ENCODE data around the gene CCN2. TPM values are rescaled to one million over a fixed set of nuclear protein-coding genes. Genes with fewer than 3 reads are reported as not detected.

CCN2 gene
- polyA plus RNA-seq, 1 of the 3 experiments (the other 2 are of a cell fraction), result 709 TPM

GRCh38 chr6:131997429-131998153 is 46.4 kb upstream of the CCN2 start:
- DNase-seq, result no peak
- TF ChIP-seq FOXM1 (IDR thresholded peaks at IDR 0.05; ENCODE audit: low read depth) (no peak), CTCF (IDR thresholded peaks at IDR 0.05) (no peak), RXRA (IDR thresholded peaks at IDR 0.05; ENCODE audit: borderline replicate concordance, low read depth) (no peak), TEAD4 (IDR thresholded peaks at IDR 0.05; ENCODE audit: borderline replicate concordance, insufficient read depth) (no peak), FOXJ3 (CRISPR knock-in tag; IDR thresholded peaks at IDR 0.05) (no peak), CHD2 (IDR thresholded peaks at IDR 0.05; ENCODE audit: low read length, partially characterized antibody) (no peak), SMC3 (IDR thresholded peaks at IDR 0.05; ENCODE audit: low read depth, low read length) (no peak), RAD21 (IDR thresholded peaks at IDR 0.05; ENCODE audit: low read length) (no peak), PBX3 (IDR thresholded peaks at IDR 0.05) (no peak)
- Histone ChIP-seq H3K9me3 (no peaks in the 10 kb centered on the region), H3K4me2 (no peak overlapping the region), H3K9me2 (no peaks in the 10 kb centered on the region), H4K20me1 (ENCODE audit: insufficient read depth) (no peaks in the 10 kb centered on the region), H2AFZ (ENCODE audit: low read depth) (no peak overlapping the region), H3K27me3 (ENCODE audit: insufficient read depth) (no peaks in the 10 kb centered on the region), H3K4me1 (ENCODE audit: control insufficient read depth in 1 of 2, insufficient read depth in 2 of 2, low read depth in 1 of 2, low read length in 1 of 2) (peaks cover 0 to 7% of the 10 kb centered on the region in 2 experiments; a peak in 1 of 4 replicates), H3K79me2 (ENCODE audit: insufficient read depth) (no peaks in the 10 kb centered on the region), H3K4me3 (ENCODE audit: low read depth in 2 of 2, low read length in 1 of 2) (no peak overlapping the region), H3F3A (replicated peaks; ENCODE audit: insufficient read depth) (peaks cover 21% of the 10 kb centered on the region), H3K9ac (no peak overlapping the region), H3K27ac (ENCODE audit: low read depth in 2 of 2, low read length in 1 of 2) (peak overlapping the region in 1 of 2 experiments; percentile 96; a peak in 2 of 4 replicates), H3K36me3 (replicated peaks in 1 of 2; ENCODE audit: control insufficient read depth in 1 of 2, insufficient read depth in 2 of 2, low read length in 1 of 2) (no peaks in the 10 kb centered on the region)
- 68% methylated on average over 7 of the region's 7 CpGs for WGBS (ENCODE audit: low lambda C conversion rate)
- POLR2A ChIA-PET, result no interaction called here
- CTCF ChIA-PET, result no interaction called here

- Histone ChIP-seq H3K4me3 (ENCODE audit: low read depth in 2 of 2, low read length in 1 of 2) (no peak overlapping the region), H3K9ac (peak overlapping the region; percentile 33; the same call in 1 of the 2 replicates), H3K27me3 (ENCODE audit: insufficient read depth) (no peaks in the 10 kb centered on the region), H3K9me3 (no peaks in the 10 kb centered on the region), H3K4me2 (peak overlapping the region; percentile 18; the same call in 1 of the 2 replicates), H2AFZ (ENCODE audit: low read depth) (no peak overlapping the region), H3F3A (replicated peaks; ENCODE audit: insufficient read depth) (peaks cover 21% of the 10 kb centered on the region), H3K36me3 (replicated peaks in 1 of 2; ENCODE audit: control insufficient read depth in 1 of 2, insufficient read depth in 2 of 2, low read length in 1 of 2) (no peaks in the 10 kb centered on the region), H4K20me1 (ENCODE audit: insufficient read depth) (no peaks in the 10 kb centered on the region), H3K79me2 (ENCODE audit: insufficient read depth) (no peaks in the 10 kb centered on the region), H3K9me2 (no peaks in the 10 kb centered on the region), H3K4me1 (ENCODE audit: control insufficient read depth in 1 of 2, insufficient read depth in 2 of 2, low read depth in 1 of 2, low read length in 1 of 2) (peaks cover 0 to 7% of the 10 kb centered on the region in 2 experiments; a peak in 1 of 4 replicates), H3K27ac (ENCODE audit: low read depth in 2 of 2, low read length in 1 of 2) (peak overlapping the region; percentile 43 to 96; a peak in 3 of 4 replicates)
- CTCF ChIA-PET, result no interaction called here
- DNase-seq, result peak; percentile 0
- 8% methylated on average over 1 of the region's 1 CpG for WGBS (ENCODE audit: low lambda C conversion rate)
- POLR2A ChIA-PET, result no interaction called here
- peak; percentile 87 for TF ChIP-seq TCF12 (IDR thresholded peaks at IDR 0.05)
- TF ChIP-seq MEF2A (IDR thresholded peaks at IDR 0.05; ENCODE audit: borderline replicate concordance, low read depth), result peak; percentile 33; the same call in 1 of the 2 replicates
- TF ChIP-seq IRF3 (IDR thresholded peaks at IDR 0.05; ENCODE audit: low read depth, low read length), result no peak
- no peak for TF ChIP-seq GATA2 (CRISPR knock-in tag; IDR thresholded peaks at IDR 0.05)
- TF ChIP-seq EP300 (IDR thresholded peaks at IDR 0.05; ENCODE audit: borderline replicate concordance in 1 of 2, low read depth in 1 of 2, low read length in 1 of 2), result peak in 1 of 2 experiments; percentile 78; a peak in 2 of 4 replicates
- peak; percentile 55; the same call in 1 of the 2 replicates for TF ChIP-seq MAX (IDR thresholded peaks at IDR 0.05; ENCODE audit: low read depth)
- TF ChIP-seq USF2 (IDR thresholded peaks at IDR 0.05; ENCODE audit: borderline replicate concordance, low read depth, low read length), result no peak
- peak; percentile 64 for TF ChIP-seq NFIC (IDR thresholded peaks at IDR 0.05; ENCODE audit: borderline replicate concordance)
- peak; percentile 52; the same call in 1 of the 2 replicates for TF ChIP-seq TEAD4 (IDR thresholded peaks at IDR 0.05; ENCODE audit: borderline replicate concordance, insufficient read depth)
- peak; percentile 96 for TF ChIP-seq PBX3 (IDR thresholded peaks at IDR 0.05)
- 0 out of 2 replicates have a peak, but pooled peaks have one; percentile 22 for TF ChIP-seq RXRA (IDR thresholded peaks at IDR 0.05; ENCODE audit: borderline replicate concordance, low read depth)
- TF ChIP-seq YY1 (IDR thresholded peaks at IDR 0.05; ENCODE audit: low read depth), result no peak
- no peak for TF ChIP-seq NRF1 (IDR thresholded peaks at IDR 0.05; ENCODE audit: low read depth, low read length)
- TF ChIP-seq EZH2phosphoT487 (IDR thresholded peaks at IDR 0.05; ENCODE audit: borderline replicate concordance, low read depth), result no peak
- TF ChIP-seq FOXM1 (IDR thresholded peaks at IDR 0.05; ENCODE audit: low read depth), result no peak
Measured at GRCh38 chr6:131995917-131996316, 44.7 kb upstream of the CCN2 start.

All from SK-N-SH (cell line).